ENCODE measurements around the gene LONP2. TPM values are rescaled to one million over a fixed set of nuclear protein-coding genes. Genes with fewer than 3 reads are reported as not detected.

Gene LONP2
- total RNA-seq, 4 donors from 2014 or later: 28.2 to 88.9 (median 64.3) TPM

DNA sequence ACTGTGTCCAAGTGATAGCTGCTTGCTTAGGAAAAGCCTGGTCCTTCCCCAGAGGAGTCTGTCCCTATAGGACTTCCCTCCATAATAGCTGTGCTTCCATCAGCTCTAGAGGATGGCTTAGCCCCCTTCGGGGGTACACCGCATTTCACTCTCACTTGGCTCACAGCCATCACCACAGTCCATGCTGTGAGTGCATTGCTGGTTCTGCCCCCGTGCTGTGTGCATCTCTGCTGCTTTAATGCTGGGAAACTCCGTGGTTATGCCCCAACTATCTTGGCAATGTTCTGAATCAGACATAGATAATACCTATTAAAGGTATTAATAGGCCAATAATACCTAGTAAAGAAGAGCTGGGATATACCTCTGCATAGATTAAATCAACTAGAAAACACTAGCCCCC lies 82.8 kb downstream of the LONP2 start:
- Histone ChIP-seq H3K27ac (no peak overlapping the region), H3K4me3 (no peak overlapping the region), H3K27me3 (no peaks in the 10 kb centered on the region), H3K36me3 (no peaks in the 10 kb centered on the region), H3K4me1 (no peaks in the 10 kb centered on the region), H3K9me3 (no peaks in the 10 kb centered on the region)
- intact Hi-C loops (cut with DNase I; ENCODE audit: low total_unique reads): no loop called here
- DNase-seq: no peak
- no peak for TF ChIP-seq POLR2A (IDR thresholded peaks at IDR 0.05)

DNA sequence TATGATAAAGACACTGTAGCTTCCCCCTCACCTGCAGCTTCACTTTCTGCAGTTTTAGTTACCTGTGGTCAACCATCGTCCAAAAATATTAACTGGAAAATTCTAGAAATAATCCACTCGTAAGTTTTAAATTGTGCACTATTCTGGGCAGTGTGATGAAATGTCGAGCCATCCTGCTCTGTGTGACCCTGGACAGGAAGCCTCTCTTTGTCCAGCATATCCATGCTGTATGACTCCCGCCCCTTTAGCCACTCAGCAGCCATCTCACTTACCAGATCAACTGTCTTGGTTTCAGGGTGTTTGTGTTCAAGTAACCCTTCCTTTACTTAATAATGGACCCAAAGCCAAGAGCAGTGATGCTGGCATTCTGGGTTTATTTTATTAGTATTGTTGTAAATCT lies 85.0 kb downstream of the LONP2 start:
- DNase-seq: no peak
- TF ChIP-seq POLR2A (IDR thresholded peaks at IDR 0.05): no peak
- TF ChIP-seq, protein P1, sequence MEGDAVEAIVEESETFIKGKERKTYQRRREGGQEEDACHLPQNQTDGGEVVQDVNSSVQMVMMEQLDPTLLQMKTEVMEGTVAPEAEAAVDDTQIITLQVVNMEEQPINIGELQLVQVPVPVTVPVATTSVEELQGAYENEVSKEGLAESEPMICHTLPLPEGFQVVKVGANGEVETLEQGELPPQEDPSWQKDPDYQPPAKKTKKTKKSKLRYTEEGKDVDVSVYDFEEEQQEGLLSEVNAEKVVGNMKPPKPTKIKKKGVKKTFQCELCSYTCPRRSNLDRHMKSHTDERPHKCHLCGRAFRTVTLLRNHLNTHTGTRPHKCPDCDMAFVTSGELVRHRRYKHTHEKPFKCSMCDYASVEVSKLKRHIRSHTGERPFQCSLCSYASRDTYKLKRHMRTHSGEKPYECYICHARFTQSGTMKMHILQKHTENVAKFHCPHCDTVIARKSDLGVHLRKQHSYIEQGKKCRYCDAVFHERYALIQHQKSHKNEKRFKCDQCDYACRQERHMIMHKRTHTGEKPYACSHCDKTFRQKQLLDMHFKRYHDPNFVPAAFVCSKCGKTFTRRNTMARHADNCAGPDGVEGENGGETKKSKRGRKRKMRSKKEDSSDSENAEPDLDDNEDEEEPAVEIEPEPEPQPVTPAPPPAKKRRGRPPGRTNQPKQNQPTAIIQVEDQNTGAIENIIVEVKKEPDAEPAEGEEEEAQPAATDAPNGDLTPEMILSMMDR (IDR thresholded peaks at IDR 0.05): no peak

DNA sequence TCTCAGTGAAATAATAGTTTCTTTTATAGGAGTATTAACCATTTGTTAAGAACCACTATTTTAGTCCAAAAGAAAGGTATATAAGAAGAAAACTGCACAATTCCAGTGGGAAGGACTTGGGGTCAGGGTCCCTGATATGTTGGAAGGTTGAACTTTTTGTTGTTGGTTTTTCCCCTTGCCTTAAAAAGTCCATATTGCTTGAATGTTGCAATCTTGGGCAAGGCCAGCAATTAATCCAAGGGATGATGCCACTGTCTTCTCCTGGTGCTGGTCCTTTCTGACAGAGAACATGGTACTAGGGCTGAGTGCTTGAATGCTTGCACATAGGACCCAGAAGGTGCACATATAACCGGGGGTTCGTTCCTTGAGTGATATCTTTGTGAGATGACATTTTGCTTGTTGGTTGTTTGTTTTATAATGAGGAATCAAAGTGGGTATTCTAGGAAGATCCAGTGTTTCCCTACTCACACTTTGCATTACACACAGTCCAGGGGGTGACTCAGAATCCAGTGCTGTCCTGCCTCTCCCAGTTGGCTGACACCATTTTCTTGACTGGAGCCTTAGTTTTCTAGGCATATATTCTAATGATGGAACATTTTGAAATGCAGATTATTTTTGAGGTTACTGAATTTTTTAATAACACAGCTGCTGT lies 86.2 kb downstream of the LONP2 start:
- no peaks in the 10 kb centered on the region for H3K27me3 ChIP-seq
- H3K4me3 ChIP-seq: no peak overlapping the region
- no peaks in the 10 kb centered on the region for H3K36me3 ChIP-seq
- no peak for DNase-seq
- no peaks in the 10 kb centered on the region for H3K4me1 ChIP-seq
- no peaks in the 10 kb centered on the region for H3K9me3 ChIP-seq
- intact Hi-C loops (cut with DNase I; ENCODE audit: low total_unique reads): no loop called here
- TF ChIP-seq, protein P1 (IDR thresholded peaks at IDR 0.05): no peak
- no peak for TF ChIP-seq POLR2A (IDR thresholded peaks at IDR 0.05)
- no peak overlapping the region for H3K27ac ChIP-seq

More for the DNA sequence above, 85.0 kb downstream of the LONP2 start:
- H3K4me1 ChIP-seq: no peaks in the 10 kb centered on the region
- H3K27ac ChIP-seq: no peak overlapping the region
- no peaks in the 10 kb centered on the region for H3K9me3 ChIP-seq
- intact Hi-C loops (cut with DNase I; ENCODE audit: low total_unique reads): no loop called here
- H3K4me3 ChIP-seq: no peak overlapping the region
- no peaks in the 10 kb centered on the region for H3K36me3 ChIP-seq
- H3K27me3 ChIP-seq: no peaks in the 10 kb centered on the region

DNA sequence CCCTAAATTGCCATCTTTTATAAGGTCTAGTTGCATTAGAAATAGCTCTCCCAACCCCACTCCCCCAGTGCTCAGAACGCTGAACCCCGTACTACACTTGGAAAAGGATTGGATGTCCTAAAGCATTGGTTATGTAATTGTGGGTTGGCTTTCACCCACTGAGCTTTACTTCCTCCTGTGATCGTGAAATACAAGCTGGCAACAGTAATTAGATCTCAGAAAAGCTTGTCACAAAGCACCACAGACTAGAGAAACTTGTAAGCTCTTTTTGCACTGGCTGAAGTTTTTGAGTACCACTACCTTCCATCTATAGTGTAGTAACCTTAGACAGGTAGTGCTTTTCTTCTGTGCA lies 86.7 kb downstream of the LONP2 start:
- H3K27me3 ChIP-seq: no peaks in the 10 kb centered on the region
- H3K4me1 ChIP-seq: no peaks in the 10 kb centered on the region
- no peak for DNase-seq
- TF ChIP-seq, protein P1 (IDR thresholded peaks at IDR 0.05): no peak
- no peak for TF ChIP-seq POLR2A (IDR thresholded peaks at IDR 0.05)
- no peaks in the 10 kb centered on the region for H3K9me3 ChIP-seq
- no peak overlapping the region for H3K27ac ChIP-seq
- no peak overlapping the region for H3K4me3 ChIP-seq
- no peaks in the 10 kb centered on the region for H3K36me3 ChIP-seq
- intact Hi-C loops (cut with DNase I; ENCODE audit: low total_unique reads): no loop called here

DNA sequence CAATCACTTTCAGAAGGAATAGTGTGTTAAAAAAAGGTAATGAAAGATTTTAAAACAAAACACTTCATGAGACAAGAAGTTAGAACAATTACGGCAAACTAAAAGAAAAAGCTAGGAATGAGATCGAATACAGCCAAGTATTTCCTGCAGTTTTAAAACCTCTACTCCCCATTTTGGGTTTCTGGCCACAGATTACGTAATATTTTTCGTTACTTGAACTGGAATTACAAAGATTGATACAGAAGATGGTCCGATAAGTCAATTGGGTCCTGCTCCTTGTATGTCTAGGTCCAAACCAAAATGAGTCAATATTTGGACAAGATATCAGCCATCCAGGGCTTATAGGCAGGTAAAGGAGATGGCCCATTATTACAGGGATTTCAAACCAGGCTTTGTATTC lies 88.9 kb downstream of the LONP2 start:
- Histone ChIP-seq H3K4me1 (no peaks in the 10 kb centered on the region), H3K27me3 (no peaks in the 10 kb centered on the region), H3K4me3 (no peak overlapping the region), H3K36me3 (no peaks in the 10 kb centered on the region), H3K27ac (no peak overlapping the region), H3K9me3 (no peaks in the 10 kb centered on the region)
- TF ChIP-seq, protein P1 (IDR thresholded peaks at IDR 0.05): no peak
- TF ChIP-seq POLR2A (IDR thresholded peaks at IDR 0.05): no peak
- no peak for DNase-seq
- intact Hi-C loops (cut with DNase I; ENCODE audit: low total_unique reads): no loop called here

DNA sequence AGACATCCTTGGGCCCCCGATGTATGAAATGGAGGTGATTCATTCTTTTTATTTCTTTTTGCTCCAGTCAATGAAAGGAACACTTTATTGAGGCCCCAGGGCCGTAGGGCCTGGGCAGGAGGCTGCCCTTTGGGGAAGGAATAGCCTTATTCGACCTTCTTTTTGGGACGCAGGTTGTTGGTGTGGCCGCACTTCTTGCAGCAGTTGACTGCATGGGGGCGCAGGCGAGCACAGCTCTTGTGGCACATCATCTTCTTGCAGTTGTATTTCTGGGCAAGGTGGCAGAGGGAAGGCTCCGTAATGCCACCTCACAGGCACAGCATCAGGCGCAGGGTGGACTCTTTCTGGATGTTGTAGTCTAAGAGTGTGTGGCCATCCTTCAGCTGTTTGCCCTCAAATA lies 90.2 kb downstream of the LONP2 start:
- no peak for DNase-seq
- no peaks in the 10 kb centered on the region for H3K4me1 ChIP-seq
- no peak overlapping the region for H3K27ac ChIP-seq
- H3K4me3 ChIP-seq: no peak overlapping the region
- no peaks in the 10 kb centered on the region for H3K27me3 ChIP-seq
- no peaks in the 10 kb centered on the region for H3K36me3 ChIP-seq
- H3K9me3 ChIP-seq: no peaks in the 10 kb centered on the region
- intact Hi-C loops (cut with DNase I; ENCODE audit: low total_unique reads): no loop called here
- TF ChIP-seq POLR2A (IDR thresholded peaks at IDR 0.05): no peak
- TF ChIP-seq, protein P1 (IDR thresholded peaks at IDR 0.05): no peak
